GDM1 (cell line): ENCODE measurements around the gene PHACTR3.
"Not testable (repeated sequence)": the region's sequence is repeated elsewhere in the genome, so short reads cannot be mapped to it uniquely, and the experiment has no call there.

Source experiments
- DNase-seq: peaks from one replicate; lab custom pipeline; 2025; lab: John Stamatoyannopoulos, UW

PHACTR3 gene

GRCh38 chr20:59603781-59604541, at the start of gene PHACTR3:
Gene PHACTR3, plus strand, starts transcription at chr20:59604540. Its CDS starts 475 bp downstream, at chr20:59605015.
- no peak for DNase-seq

- DNase-seq = not testable (repeated sequence)
Observed at GRCh38 chr20:59557733-59558529, 46.4 kb upstream of the PHACTR3 start.

GRCh38 chr20:59559024-59559817, 45.1 kb upstream of the PHACTR3 start:
- DNase-seq = no peak

- DNase-seq = no peak
Observed at GRCh38 chr20:59559863-59560262, 44.5 kb upstream of the PHACTR3 start.

- no peak for DNase-seq
Observed at GRCh38 chr20:59560588-59561227, 43.6 kb upstream of the PHACTR3 start.

GRCh38 chr20:59561228-59561605, 43.1 kb upstream of the PHACTR3 start:
- no peak for DNase-seq

GRCh38 chr20:59561614-59562277, 42.6 kb upstream of the PHACTR3 start:
- no peak for DNase-seq

- no peak for DNase-seq
Observed at GRCh38 chr20:59564171-59564570, 40.2 kb upstream of the PHACTR3 start.

- no peak for DNase-seq
Observed at GRCh38 chr20:59564943-59565342, 39.4 kb upstream of the PHACTR3 start.

GRCh38 chr20:59565768-59566461, 38.4 kb upstream of the PHACTR3 start:
- no peak for DNase-seq

GRCh38 chr20:59566631-59567524, 37.5 kb upstream of the PHACTR3 start:
- DNase-seq = no peak

- no peak for DNase-seq
Observed at GRCh38 chr20:59567585-59568508, 36.5 kb upstream of the PHACTR3 start.

GRCh38 chr20:59568509-59569024, 35.8 kb upstream of the PHACTR3 start:
- no peak for DNase-seq

GRCh38 chr20:59569305-59569704, 35.0 kb upstream of the PHACTR3 start:
- no peak for DNase-seq

GRCh38 chr20:59571151-59571550, 33.2 kb upstream of the PHACTR3 start:
- no peak for DNase-seq

- DNase-seq = no peak
Observed at GRCh38 chr20:59571551-59572314, 32.6 kb upstream of the PHACTR3 start.

GRCh38 chr20:59572515-59572914, 31.8 kb upstream of the PHACTR3 start:
- no peak for DNase-seq

GRCh38 chr20:59573837-59574236, 30.5 kb upstream of the PHACTR3 start:
- no peak for DNase-seq
